ENCODE data around the gene PTPRK. TPM values are rescaled to one million over a fixed set of nuclear protein-coding genes. Genes with fewer than 3 reads are reported as not detected.

Gene PTPRK
- polyA plus RNA-seq, 3 donors = 0.01 TPM; not detected in 2

GRCh38 chr6:128422200-128422599, 98.2 kb downstream of the PTPRK start:
- TF ChIP-seq CTCF (IDR thresholded peaks at IDR 0.05) = no peak
- no peaks in the 10 kb centered on the region for H3K4me1 Mint-ChIP-seq
- no peak overlapping the region for H3K4me2 ChIP-seq (replicated peaks; ENCODE audit: extremely low read depth, low read length, poor library complexity, severe bottlenecking)
- H3K9me3 ChIP-seq (replicated peaks in 1 of 2; ENCODE audit: control insufficient read depth in 1 of 2, insufficient read depth in 1 of 2, low read length in 2 of 2) = peaks cover 0 to 3% of the 10 kb centered on the region in 2 donors
- no peak overlapping the region for H3K9ac ChIP-seq (ENCODE audit: insufficient read depth, low read length, poor library complexity, severe bottlenecking)
- no peaks in the 10 kb centered on the region for H3K79me2 ChIP-seq (ENCODE audit: insufficient read depth, low read length)
- no peaks in the 10 kb centered on the region for H3K4me1 ChIP-seq (ENCODE audit: control insufficient read depth in 1 of 2, insufficient read depth in 2 of 2, low read length in 2 of 2)
- H3K27me3 Mint-ChIP-seq (ENCODE audit: low read depth in 3 of 3) = no peaks in the 10 kb centered on the region
- DNase-seq = no peak
- no peak overlapping the region for H3K4me3 Mint-ChIP-seq
- no peaks in the 10 kb centered on the region for H4K20me1 ChIP-seq (ENCODE audit: insufficient read depth, low read length)
- no peak overlapping the region for H3K27ac Mint-ChIP-seq
- H3K36me3 ChIP-seq (replicated peaks in 1 of 2; ENCODE audit: control insufficient read depth in 1 of 2, insufficient read depth in 2 of 2, low read length in 2 of 2) = no peaks in the 10 kb centered on the region
- no peak overlapping the region for H2AFZ ChIP-seq (ENCODE audit: insufficient read depth, low read depth, low read length, poor library complexity, severe bottlenecking)
- peaks cover 0 to 8% (median 3%) of the 10 kb centered on the region in 7 donors for H3K9me3 Mint-ChIP-seq
- no peaks in the 10 kb centered on the region for H3K36me3 Mint-ChIP-seq
- intact Hi-C loops (cut with micrococcal nuclease) = no loop called here
- no peaks in the 10 kb centered on the region for H3K27me3 ChIP-seq (ENCODE audit: control insufficient read depth in 2 of 2, insufficient read depth in 2 of 2, low read length in 2 of 2)
- H3K27ac ChIP-seq (ENCODE audit: low read depth in 1 of 2, low read length in 2 of 2) = no peak overlapping the region
- no peak overlapping the region for H3K4me3 ChIP-seq (replicated peaks in 1 of 3; ENCODE audit: low read depth in 2 of 3, low read length in 3 of 3)

- no CpG with 5 or more reads among the region's 3 CpGs for WGBS (ENCODE audit: insufficient coverage)
- no peaks in the 10 kb centered on the region for H3K4me1 Mint-ChIP-seq
- H2AFZ ChIP-seq (ENCODE audit: insufficient read depth, low read depth, low read length, poor library complexity, severe bottlenecking) = no peak overlapping the region
Observed at GRCh38 chr6:128421788-128422187, 98.6 kb downstream of the PTPRK start.

More at GRCh38 chr6:128421788-128422187, 98.6 kb downstream of the PTPRK start:
- no peaks in the 10 kb centered on the region for H3K36me3 Mint-ChIP-seq
- no peak overlapping the region for H3K4me3 Mint-ChIP-seq
- H3K79me2 ChIP-seq (ENCODE audit: insufficient read depth, low read length) = no peaks in the 10 kb centered on the region
- H4K20me1 ChIP-seq (ENCODE audit: insufficient read depth, low read length) = no peaks in the 10 kb centered on the region
- intact Hi-C loops (cut with micrococcal nuclease) = no loop called here
- no peak for TF ChIP-seq CTCF (IDR thresholded peaks at IDR 0.05)
- H3K27me3 Mint-ChIP-seq (ENCODE audit: low read depth in 3 of 3) = no peaks in the 10 kb centered on the region
- H3K36me3 ChIP-seq (replicated peaks in 1 of 2; ENCODE audit: control insufficient read depth in 1 of 2, insufficient read depth in 2 of 2, low read length in 2 of 2) = no peaks in the 10 kb centered on the region
- no peak overlapping the region for H3K27ac ChIP-seq (ENCODE audit: low read depth in 1 of 2, low read length in 2 of 2)
- no peak overlapping the region for H3K4me3 ChIP-seq (replicated peaks in 1 of 3; ENCODE audit: low read depth in 2 of 3, low read length in 3 of 3)
- H3K4me1 ChIP-seq (ENCODE audit: control insufficient read depth in 1 of 2, insufficient read depth in 2 of 2, low read length in 2 of 2) = no peaks in the 10 kb centered on the region
- DNase-seq = no peak
- peaks cover 0 to 8% (median 3%) of the 10 kb centered on the region in 7 donors for H3K9me3 Mint-ChIP-seq
- no peak overlapping the region for H3K4me2 ChIP-seq (replicated peaks; ENCODE audit: extremely low read depth, low read length, poor library complexity, severe bottlenecking)
- peaks cover 0 to 3% of the 10 kb centered on the region in 2 donors for H3K9me3 ChIP-seq (replicated peaks in 1 of 2; ENCODE audit: control insufficient read depth in 1 of 2, insufficient read depth in 1 of 2, low read length in 2 of 2)
- H3K9ac ChIP-seq (ENCODE audit: insufficient read depth, low read length, poor library complexity, severe bottlenecking) = no peak overlapping the region
- H3K27ac Mint-ChIP-seq = no peak overlapping the region
- no peaks in the 10 kb centered on the region for H3K27me3 ChIP-seq (ENCODE audit: control insufficient read depth in 2 of 2, insufficient read depth in 2 of 2, low read length in 2 of 2)

All from CD14-positive monocyte (primary cell).